ENCODE measurements around the gene MICALL2.

The MICALL2 gene

GRCh38 chr7:1388021-1388702 is 71.1 kb downstream of the MICALL2 start:
- no peak for DNase-seq

GRCh38 chr7:1387261-1387660 is 72.0 kb downstream of the MICALL2 start:
- DNase-seq = no peak

- DNase-seq = no peak
Observed at GRCh38 chr7:1386623-1387220, 72.5 kb downstream of the MICALL2 start.

GRCh38 chr7:1385809-1386622 is 73.3 kb downstream of the MICALL2 start:
- no peak for DNase-seq

DNA sequence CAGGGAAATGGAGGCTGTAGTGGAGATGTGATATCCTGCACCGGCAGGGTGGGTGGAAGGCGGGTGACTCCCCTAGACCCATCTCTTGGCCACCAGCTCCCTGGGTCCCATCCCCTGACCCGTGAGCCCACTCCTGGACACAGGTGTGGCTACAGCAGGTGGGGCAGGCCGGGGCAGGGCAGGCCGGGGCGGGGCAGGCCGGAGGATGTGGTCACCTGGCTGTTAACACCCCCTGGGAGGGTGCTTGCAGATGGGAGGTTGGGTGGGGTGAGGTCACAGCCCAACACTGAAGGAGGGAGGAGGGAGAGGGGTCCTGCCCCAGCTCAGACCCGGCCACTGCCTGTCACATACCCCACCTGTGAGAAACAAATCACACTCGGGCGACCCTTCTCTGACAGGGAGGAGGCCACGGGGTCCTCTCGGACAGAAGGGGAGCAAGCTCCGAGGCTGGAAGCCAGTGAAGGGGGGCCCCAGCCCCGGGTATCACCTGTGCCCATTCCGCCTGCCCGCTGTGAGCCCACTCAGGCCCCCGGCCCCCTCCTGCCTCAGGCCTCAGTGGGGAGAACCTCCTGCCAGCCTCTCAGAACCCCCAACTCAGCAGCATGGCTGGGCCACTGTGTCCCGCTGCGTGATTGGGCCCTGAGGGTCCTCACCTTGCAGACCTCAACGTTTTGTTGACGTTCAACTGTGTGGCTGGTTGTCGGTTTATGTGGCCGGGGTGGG is 74.0 kb downstream of the MICALL2 start:
- DNase-seq = no peak
